Measurements from ENCODE around the gene LGALS7. TPM values are rescaled to one million over a fixed set of nuclear protein-coding genes. Genes with fewer than 3 reads are reported as not detected.

Gene LGALS7
- total and polyA plus RNA-seq, 2 of the 8 experiments (the other 6 are each of a cell fraction or from before 2014, with no cell fraction given) = 0.32 TPM; not detected in 1

GRCh38 chr19:38733241-38733492 is 40.1 kb downstream of the LGALS7 start:
- peaks cover 0 to 3% of the 10 kb centered on the region in 2 experiments; a peak in 1 of 4 replicates for H3K9me3 ChIP-seq (ENCODE audit: insufficient read depth in 2 of 2, low read depth in 1 of 2, low read length in 1 of 2)
- H3K79me2 ChIP-seq (ENCODE audit: control insufficient read depth in 1 of 2, insufficient read depth in 2 of 2, low read length in 2 of 2) = no peaks in the 10 kb centered on the region
- no peak overlapping the region for H4K91ac ChIP-seq (replicated peaks; ENCODE audit: insufficient read length, low read length)
- WGBS, 2 experiments (ENCODE audit: extremely low coverage in 1 of 2, insufficient coverage in 1 of 2, insufficient read length in 1 of 2, insufficient replicate concordance in 2 of 2, low coverage in 1 of 2, low lambda C conversion rate in 2 of 2, missing lambda C conversion rate in 1 of 2) = 100% methylated on average over 1 of the region's 1 CpG; no CpG with 5 or more reads in 1 of the 2 experiments
- peaks cover 0 to 15% (median 10%) of the 10 kb centered on the region in 4 experiments; a peak in 6 of 7 replicates for H3K4me1 ChIP-seq (replicated peaks in 1 of 4; ENCODE audit: control insufficient read depth in 3 of 4, insufficient read depth in 4 of 4, low read length in 3 of 4)
- peaks cover 4 to 11% (median 11%) of the 10 kb centered on the region in 4 experiments for H3K27me3 ChIP-seq (replicated peaks in 1 of 4; ENCODE audit: control insufficient read depth in 3 of 4, extremely low read depth in 1 of 4, insufficient read depth in 3 of 4, low read length in 3 of 4)
- no peak overlapping the region for H2BK5ac ChIP-seq (ENCODE audit: low read depth, low read length)
- H3K23me2 ChIP-seq (ENCODE audit: low read depth, low read length) = peaks cover 10% of the 10 kb centered on the region; the same call in 1 of the 2 replicates
- H3K4me3 ChIP-seq (ENCODE audit: extremely low read depth in 1 of 4, insufficient read depth in 2 of 4, low read depth in 3 of 4, low read length in 4 of 4) = no peak overlapping the region
- no peak overlapping the region for H3K14ac ChIP-seq (ENCODE audit: insufficient read length)
- H2BK12ac ChIP-seq (ENCODE audit: low read depth, low read length) = no peak overlapping the region
- peaks cover 2% of the 10 kb centered on the region for H3K79me1 ChIP-seq (ENCODE audit: low read depth, low read length)
- no peak overlapping the region for H2BK15ac ChIP-seq (ENCODE audit: low read length)
- no peak for TF ChIP-seq POU5F1 (IDR thresholded peaks at IDR 0.05; ENCODE audit: low read depth, low read length)
- TF ChIP-seq EGR1 (IDR thresholded peaks at IDR 0.05; ENCODE audit: borderline replicate concordance, low read depth, low read length) = no peak
- TF ChIP-seq RFX5 (IDR thresholded peaks at IDR 0.05; ENCODE audit: borderline replicate concordance, low read depth, low read length) = no peak
- H3K36me3 ChIP-seq (ENCODE audit: control insufficient read depth in 2 of 4, insufficient read depth in 4 of 4, low read length in 3 of 4) = peaks cover 6 to 23% (median 12%) of the 10 kb centered on the region in 4 experiments; a peak in 5 of 8 replicates
- CTCF ChIA-PET (ENCODE audit: partially characterized antibody) = interaction anchor here (1.5 kb wide), 1 partner anchor 9 kb away, joined by 6 read pairs; no protein-coding TSS in a partner anchor
- no peak overlapping the region for H3K27ac ChIP-seq (ENCODE audit: low read depth, low read length)
- no peak overlapping the region for H4K5ac ChIP-seq (ENCODE audit: insufficient read length, low read depth, low read length)
- H3K23ac ChIP-seq (ENCODE audit: insufficient read length) = no peak overlapping the region
- H3K4me2 ChIP-seq (ENCODE audit: insufficient read depth in 1 of 2, low read depth in 2 of 2, low read length in 2 of 2) = no peak overlapping the region
- no peak overlapping the region for H3K9ac ChIP-seq (replicated peaks in 1 of 4; ENCODE audit: extremely low read depth in 1 of 4, low read depth in 3 of 4, low read length in 3 of 4)
- FAIRE-seq = no peak
- POLR2A ChIA-PET (ENCODE audit: partially characterized antibody) = interaction anchor here (0.7 to 3.0 kb wide), 14 partner anchors 8 to 217 kb away, joined by 3 to 11 read pairs (median 6); partner anchors contain the start of genes ACTN4, MRPS12 and SARS2
- peak overlapping the region; percentile 83 for H3K4ac ChIP-seq (replicated peaks; ENCODE audit: insufficient read length, low read depth, low read length)
- H2AK5ac ChIP-seq (ENCODE audit: low read depth, low read length) = no peak overlapping the region
- no peak overlapping the region for H2BK120ac ChIP-seq (replicated peaks; ENCODE audit: low read depth, low read length)
- H3K56ac ChIP-seq (replicated peaks; ENCODE audit: insufficient read length, low read depth, low read length) = no peak overlapping the region
- H4K20me1 ChIP-seq (replicated peaks in 1 of 2; ENCODE audit: control insufficient read depth in 1 of 2, insufficient read depth in 2 of 2, low read length in 2 of 2) = peaks cover 6 to 12% of the 10 kb centered on the region in 2 experiments
- no peak overlapping the region for H2AFZ ChIP-seq (ENCODE audit: low read length)
- no peak for DNase-seq (ENCODE audit: low read depth in 1 of 2, low spot score in 2 of 2)
- H4K8ac ChIP-seq (ENCODE audit: extremely low read depth, insufficient read depth, low read length) = no peak overlapping the region
- H3K18ac ChIP-seq (ENCODE audit: extremely low read depth, low read length) = no peak overlapping the region
- no peak overlapping the region for H2BK20ac ChIP-seq (ENCODE audit: low read length)

Data from H1 (cell line).